ENCODE measurements around the gene GRXCR2.

GRXCR2 gene

GRCh38 chr5:145834554-145834916 is 38.3 kb downstream of the GRXCR2 start:
- peaks cover 21% of the 10 kb centered on the region for H3K27me3 ChIP-seq (ENCODE audit: control insufficient read depth, insufficient read depth, low read length)
- peaks cover 8% of the 10 kb centered on the region for H3K4me1 ChIP-seq (ENCODE audit: control insufficient read depth, low read depth, low read length)
- peak overlapping the region; percentile 77 for H3K4me3 ChIP-seq (ENCODE audit: low read length)
- H3K27ac ChIP-seq (ENCODE audit: low read length): no peak overlapping the region
- H3K9me3 ChIP-seq (ENCODE audit: control insufficient read depth, low read depth, low read length): no peaks in the 10 kb centered on the region
- H3K36me3 ChIP-seq (ENCODE audit: control insufficient read depth, low read depth, low read length): no peaks in the 10 kb centered on the region
- peak overlapping the region; percentile 41 for H3K9ac ChIP-seq (ENCODE audit: low read length)

- Histone ChIP-seq H3K9ac (ENCODE audit: low read length) (no peak overlapping the region), H3K9me3 (ENCODE audit: control insufficient read depth, low read depth, low read length) (no peaks in the 10 kb centered on the region), H3K4me1 (ENCODE audit: control insufficient read depth, low read depth, low read length) (peaks cover 8% of the 10 kb centered on the region), H3K4me3 (ENCODE audit: low read length) (no peak overlapping the region), H3K27me3 (ENCODE audit: control insufficient read depth, insufficient read depth, low read length) (peaks cover 21% of the 10 kb centered on the region), H3K36me3 (ENCODE audit: control insufficient read depth, low read depth, low read length) (no peaks in the 10 kb centered on the region), H3K27ac (ENCODE audit: low read length) (no peak overlapping the region)
These were observed 39.1 kb downstream of the GRXCR2 start for GRCh38 chr5:145833631-145834200.

GRCh38 chr5:145830594-145830993 is 42.2 kb downstream of the GRXCR2 start:
- H3K9ac ChIP-seq (ENCODE audit: low read length): no peak overlapping the region
- no peaks in the 10 kb centered on the region for H3K9me3 ChIP-seq (ENCODE audit: control insufficient read depth, low read depth, low read length)
- no peak overlapping the region for H3K27ac ChIP-seq (ENCODE audit: low read length)
- peaks cover 15% of the 10 kb centered on the region for H3K27me3 ChIP-seq (ENCODE audit: control insufficient read depth, insufficient read depth, low read length)
- H3K4me1 ChIP-seq (ENCODE audit: control insufficient read depth, low read depth, low read length): peaks cover 2% of the 10 kb centered on the region
- no peaks in the 10 kb centered on the region for H3K36me3 ChIP-seq (ENCODE audit: control insufficient read depth, low read depth, low read length)
- no peak overlapping the region for H3K4me3 ChIP-seq (ENCODE audit: low read length)

- Histone ChIP-seq H3K4me1 (ENCODE audit: control insufficient read depth, low read depth, low read length) (no peaks in the 10 kb centered on the region), H3K9me3 (ENCODE audit: control insufficient read depth, low read depth, low read length) (no peaks in the 10 kb centered on the region), H3K4me3 (ENCODE audit: low read length) (no peak overlapping the region), H3K36me3 (ENCODE audit: control insufficient read depth, low read depth, low read length) (no peaks in the 10 kb centered on the region), H3K27ac (ENCODE audit: low read length) (no peak overlapping the region), H3K27me3 (ENCODE audit: control insufficient read depth, insufficient read depth, low read length) (peaks cover 11% of the 10 kb centered on the region), H3K9ac (ENCODE audit: low read length) (no peak overlapping the region)
These were observed 43.0 kb downstream of the GRXCR2 start for GRCh38 chr5:145829708-145830361.

GRCh38 chr5:145826895-145827674 is 45.7 kb downstream of the GRXCR2 start:
- H3K27ac ChIP-seq (ENCODE audit: low read length): no peak overlapping the region
- no peaks in the 10 kb centered on the region for H3K9me3 ChIP-seq (ENCODE audit: control insufficient read depth, low read depth, low read length)
- no peaks in the 10 kb centered on the region for H3K27me3 ChIP-seq (ENCODE audit: control insufficient read depth, insufficient read depth, low read length)
- no peak overlapping the region for H3K4me3 ChIP-seq (ENCODE audit: low read length)
- no peaks in the 10 kb centered on the region for H3K36me3 ChIP-seq (ENCODE audit: control insufficient read depth, low read depth, low read length)
- no peaks in the 10 kb centered on the region for H3K4me1 ChIP-seq (ENCODE audit: control insufficient read depth, low read depth, low read length)
- H3K9ac ChIP-seq (ENCODE audit: low read length): no peak overlapping the region

GRCh38 chr5:145825751-145826180 is 47.0 kb downstream of the GRXCR2 start:
- Histone ChIP-seq H3K27me3 (ENCODE audit: control insufficient read depth, insufficient read depth, low read length) (no peaks in the 10 kb centered on the region), H3K36me3 (ENCODE audit: control insufficient read depth, low read depth, low read length) (no peaks in the 10 kb centered on the region), H3K27ac (ENCODE audit: low read length) (no peak overlapping the region), H3K4me1 (ENCODE audit: control insufficient read depth, low read depth, low read length) (no peaks in the 10 kb centered on the region), H3K9ac (ENCODE audit: low read length) (no peak overlapping the region), H3K9me3 (ENCODE audit: control insufficient read depth, low read depth, low read length) (no peaks in the 10 kb centered on the region), H3K4me3 (ENCODE audit: low read length) (no peak overlapping the region)

- no peaks in the 10 kb centered on the region for H3K4me1 ChIP-seq (ENCODE audit: control insufficient read depth, low read depth, low read length)
- no peak overlapping the region for H3K9ac ChIP-seq (ENCODE audit: low read length)
- H3K36me3 ChIP-seq (ENCODE audit: control insufficient read depth, low read depth, low read length): no peaks in the 10 kb centered on the region
- H3K9me3 ChIP-seq (ENCODE audit: control insufficient read depth, low read depth, low read length): no peaks in the 10 kb centered on the region
- H3K4me3 ChIP-seq (ENCODE audit: low read length): no peak overlapping the region
- H3K27ac ChIP-seq (ENCODE audit: low read length): no peak overlapping the region
- no peaks in the 10 kb centered on the region for H3K27me3 ChIP-seq (ENCODE audit: control insufficient read depth, insufficient read depth, low read length)
These were observed 48.8 kb downstream of the GRXCR2 start for GRCh38 chr5:145824040-145824439.

- H3K27ac ChIP-seq (ENCODE audit: low read length): no peak overlapping the region
These were observed 54.2 kb downstream of the GRXCR2 start for GRCh38 chr5:145818604-145819003.

GRCh38 chr5:145812877-145813276 is 59.9 kb downstream of the GRXCR2 start:
- H3K4me1 ChIP-seq (ENCODE audit: control insufficient read depth, low read depth, low read length): no peaks in the 10 kb centered on the region
- no peak overlapping the region for H3K27ac ChIP-seq (ENCODE audit: low read length)
- no peak overlapping the region for H3K4me3 ChIP-seq (ENCODE audit: low read length)
- no peak overlapping the region for H3K9ac ChIP-seq (ENCODE audit: low read length)
- H3K36me3 ChIP-seq (ENCODE audit: control insufficient read depth, low read depth, low read length): no peaks in the 10 kb centered on the region
- H3K27me3 ChIP-seq (ENCODE audit: control insufficient read depth, insufficient read depth, low read length): no peaks in the 10 kb centered on the region
- H3K9me3 ChIP-seq (ENCODE audit: control insufficient read depth, low read depth, low read length): no peaks in the 10 kb centered on the region

More at GRCh38 chr5:145818604-145819003, 54.2 kb downstream of the GRXCR2 start:
- Histone ChIP-seq H3K4me3 (ENCODE audit: low read length) (no peak overlapping the region), H3K27me3 (ENCODE audit: control insufficient read depth, insufficient read depth, low read length) (no peaks in the 10 kb centered on the region), H3K9ac (ENCODE audit: low read length) (no peak overlapping the region), H3K4me1 (ENCODE audit: control insufficient read depth, low read depth, low read length) (no peaks in the 10 kb centered on the region), H3K36me3 (ENCODE audit: control insufficient read depth, low read depth, low read length) (no peaks in the 10 kb centered on the region), H3K9me3 (ENCODE audit: control insufficient read depth, low read depth, low read length) (no peaks in the 10 kb centered on the region)

GRCh38 chr5:145811834-145812625 is 60.8 kb downstream of the GRXCR2 start:
- H3K4me1 ChIP-seq (ENCODE audit: control insufficient read depth, low read depth, low read length): no peaks in the 10 kb centered on the region
- no peaks in the 10 kb centered on the region for H3K36me3 ChIP-seq (ENCODE audit: control insufficient read depth, low read depth, low read length)
- H3K4me3 ChIP-seq (ENCODE audit: low read length): no peak overlapping the region
- H3K27ac ChIP-seq (ENCODE audit: low read length): no peak overlapping the region
- H3K9me3 ChIP-seq (ENCODE audit: control insufficient read depth, low read depth, low read length): no peaks in the 10 kb centered on the region
- no peaks in the 10 kb centered on the region for H3K27me3 ChIP-seq (ENCODE audit: control insufficient read depth, insufficient read depth, low read length)
- H3K9ac ChIP-seq (ENCODE audit: low read length): no peak overlapping the region
